A673 (cell line): Measurements from ENCODE around the gene OTOP1. TPM values are rescaled to one million over a fixed set of nuclear protein-coding genes. Genes with fewer than 3 reads are reported as not detected.

Source experiments
- Bru-seq: library from RNA; stranded (reverse); fragments of 400-500 nt; gene quantifications from one replicate; lab custom pipeline; 2021; lab: Mats Ljungman, UMichigan
- BruChase-seq, 2 experiments: library from RNA; stranded (reverse); fragments of 400-500 nt; gene quantifications; one replicate each; lab custom pipeline; 2021; lab: Mats Ljungman, UMichigan
- BruUV-seq: library from RNA; stranded (reverse); fragments of 400-500 nt; replicated peaks from 2 replicates; lab custom pipeline; 2021; lab: Mats Ljungman, UMichigan
- CTCF ChIA-PET: fragments of 300-600 bp; sonication (Branson Sonifier 250); formaldehyde crosslinking; loops from one replicate; lab custom pipeline; 2022; ENCODE audit warnings: antibody characterized with exemption; lab: Charles Lee
- POLR2A ChIA-PET: fragments of 300-600 bp; sonication (Branson Sonifier 250); formaldehyde crosslinking; loops from one replicate; lab custom pipeline; 2022; ENCODE audit warnings: antibody characterized with exemption; ENCODE audit not compliant: low non-redundant PET; lab: Charles Lee
- DNase-seq: peaks from one replicate; pipeline ENCODE4 v3.0.0-alpha.2; 2015; ENCODE audit warnings: low spot score
- H3K27ac ChIP-seq: fragments of 200-600 bp; sonication (generic); 2 replicates; pipeline ENCODE4 v1.5.1; 2016; ENCODE audit warnings: mixed run types, low read depth, mild to moderate bottlenecking, mixed read lengths, antibody characterized with exemption, low read length; ENCODE audit not compliant: poor library complexity, severe bottlenecking
- H3K27me3 ChIP-seq: fragments of 200-600 bp; sonication (generic); replicated peaks from 2 replicates; pipeline ENCODE4 v1.6.1; 2017; ENCODE audit warnings: mixed run types, low read depth, mild to moderate bottlenecking, mixed read lengths, antibody characterized with exemption, low read length; ENCODE audit not compliant: insufficient read depth, poor library complexity
- H3K36me3 ChIP-seq: fragments of 200-600 bp; sonication (generic); 2 replicates; pipeline ENCODE4 v1.6.1; 2016; ENCODE audit warnings: mixed run types, mild to moderate bottlenecking, mixed read lengths, antibody characterized with exemption, low read length; ENCODE audit not compliant: insufficient read depth, poor library complexity, severe bottlenecking
- H3K4me1 ChIP-seq: fragments of 200-600 bp; sonication (generic); 2 replicates; pipeline ENCODE4 v1.6.1; 2017; ENCODE audit warnings: mixed run types, mild to moderate bottlenecking, mixed read lengths, antibody characterized with exemption, low read length; ENCODE audit not compliant: insufficient read depth, poor library complexity, severe bottlenecking
- H3K4me3 ChIP-seq: fragments of 200-600 bp; sonication (generic); 2 replicates; pipeline ENCODE4 v1.5.1; 2016; ENCODE audit warnings: low read depth, mixed run types, mild to moderate bottlenecking, mixed read lengths, low read length; ENCODE audit not compliant: poor library complexity, severe bottlenecking
- H3K9me3 ChIP-seq: fragments of 200-600 bp; sonication (generic); 2 replicates; pipeline ENCODE4 v1.6.1; 2016; ENCODE audit warnings: mixed run types, low read depth, mild to moderate bottlenecking, mixed read lengths, antibody characterized with exemption, low read length; ENCODE audit not compliant: poor library complexity, severe bottlenecking
- CTCF ChIP-seq: fragments of 300-800, 200-600 bp; sonication (generic); conservative IDR thresholded peaks from 2 replicates; pipeline ENCODE4 v1.5.1; 2017; ENCODE audit warnings: low read depth, mild to moderate bottlenecking, antibody characterized with exemption, low read length, moderate library complexity, mixed read lengths
- EZH2 ChIP-seq: fragments of 200-600 bp; sonication (generic); IDR thresholded peaks from 2 replicates; pipeline ENCODE4 v1.6.1; 2017; ENCODE audit warnings: borderline replicate concordance, low read depth, mild to moderate bottlenecking, mixed read lengths, antibody characterized with exemption, low read length; ENCODE audit not compliant: poor library complexity, severe bottlenecking
- intact Hi-C: fragments of 100-400 bp; cut with micrococcal nuclease; formaldehyde crosslinking; loops from one replicate; pipeline ENCODE4 v1.10.0; 2022; ENCODE audit not compliant: unreplicated experiment
- long read RNA-seq: library from polyadenylated mRNA; stranded (forward); transcript quantifications from one replicate; pipeline ENCODE4 v2.0.0, GENCODE V29; 2022
- total RNA-seq: library from RNA; stranded (reverse); gene quantifications from 2 replicates; pipeline ENCODE4 v1.2.3, GENCODE V29; 2021

OTOP1 gene
- total RNA-seq = not detected in 2 replicates
- not detected for Bru-seq, nascent RNA
- BruChase-seq, experiment 1, labeled RNA remaining after a 2-hour chase = not detected
- percentile 9 among the genes with signal in this experiment for BruChase-seq, experiment 2, labeled RNA remaining after a 6-hour chase
- long read RNA-seq = 0 reads

GRCh38 chr4:4226606-4227438, at the start of gene OTOP1:
OTOP1 (minus strand) TSS chr4:4226929; CDS start chr4:4226864, 65 bp downstream.
- intact Hi-C loops = no loop called here
- no peak within 1 kb of the TSS for H3K4me3 ChIP-seq
- peaks cover 74% of the 10 kb centered on the region for H3K27me3 ChIP-seq
- H3K9me3 ChIP-seq = no peaks in the 10 kb centered on the region
- no peak for TF ChIP-seq CTCF
- peak; percentile 51 for TF ChIP-seq EZH2
- CTCF ChIA-PET = no interaction called here
- no peak for DNase-seq
- no peak within 1 kb of the TSS for H3K27ac ChIP-seq
- no peaks in the 10 kb centered on the region for H3K4me1 ChIP-seq
- BruUV-seq = no TSS peak
- POLR2A ChIA-PET = no interaction called here
- no peaks in the 10 kb centered on the region for H3K36me3 ChIP-seq

GRCh38 chr4:4274226-4274625, 47.5 kb upstream of the OTOP1 start:
- intact Hi-C loops = no loop called here
- no peak for DNase-seq
- BruUV-seq = no TSS peak
- H3K27ac ChIP-seq = no peak overlapping the region
- H3K27me3 ChIP-seq = no peaks in the 10 kb centered on the region
- TF ChIP-seq CTCF (no peak), EZH2 (no peak)
- CTCF ChIA-PET = no interaction called here
- no peak overlapping the region for H3K4me3 ChIP-seq
- H3K9me3 ChIP-seq = no peaks in the 10 kb centered on the region
- POLR2A ChIA-PET = no interaction called here
- H3K36me3 ChIP-seq = peaks cover 76% of the 10 kb centered on the region
- H3K4me1 ChIP-seq = no peaks in the 10 kb centered on the region

- peaks cover 65% of the 10 kb centered on the region for H3K36me3 ChIP-seq
- no peak for TF ChIP-seq EZH2
- no peak for TF ChIP-seq CTCF
- ChIA-PET POLR2A (no interaction called here), CTCF (no interaction called here)
- intact Hi-C loops = no loop called here
- BruUV-seq = no TSS peak
- no peaks in the 10 kb centered on the region for H3K4me1 ChIP-seq
- H3K27ac ChIP-seq = no peak overlapping the region
- H3K27me3 ChIP-seq = no peaks in the 10 kb centered on the region
- no peak for DNase-seq
- no peaks in the 10 kb centered on the region for H3K9me3 ChIP-seq
- no peak overlapping the region for H3K4me3 ChIP-seq
Observed at GRCh38 chr4:4271912-4272311, 45.2 kb upstream of the OTOP1 start.
